Measurements from ENCODE around the gene WASF3.

DNA sequence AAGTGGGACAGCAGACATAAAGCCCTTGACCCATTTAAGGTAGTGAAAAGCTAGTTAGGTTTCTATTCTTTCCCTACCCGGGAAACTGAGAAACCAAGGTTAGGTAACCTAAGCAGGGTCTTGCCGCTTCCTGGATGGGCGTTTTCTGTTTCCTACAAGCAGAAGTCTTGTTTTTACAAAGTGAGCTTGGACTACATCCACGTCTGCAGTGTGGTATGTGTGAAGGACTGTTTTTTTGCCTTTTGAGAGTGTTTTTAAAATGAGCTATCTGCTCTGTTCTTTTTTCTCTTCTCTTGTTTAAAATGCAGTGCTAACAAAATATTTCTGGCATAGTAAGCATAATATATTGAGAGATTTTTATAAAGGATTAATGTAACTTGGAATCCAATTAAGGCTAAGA, 153.7 kb downstream of the WASF3 start:
- TF ChIP-seq, protein P1, sequence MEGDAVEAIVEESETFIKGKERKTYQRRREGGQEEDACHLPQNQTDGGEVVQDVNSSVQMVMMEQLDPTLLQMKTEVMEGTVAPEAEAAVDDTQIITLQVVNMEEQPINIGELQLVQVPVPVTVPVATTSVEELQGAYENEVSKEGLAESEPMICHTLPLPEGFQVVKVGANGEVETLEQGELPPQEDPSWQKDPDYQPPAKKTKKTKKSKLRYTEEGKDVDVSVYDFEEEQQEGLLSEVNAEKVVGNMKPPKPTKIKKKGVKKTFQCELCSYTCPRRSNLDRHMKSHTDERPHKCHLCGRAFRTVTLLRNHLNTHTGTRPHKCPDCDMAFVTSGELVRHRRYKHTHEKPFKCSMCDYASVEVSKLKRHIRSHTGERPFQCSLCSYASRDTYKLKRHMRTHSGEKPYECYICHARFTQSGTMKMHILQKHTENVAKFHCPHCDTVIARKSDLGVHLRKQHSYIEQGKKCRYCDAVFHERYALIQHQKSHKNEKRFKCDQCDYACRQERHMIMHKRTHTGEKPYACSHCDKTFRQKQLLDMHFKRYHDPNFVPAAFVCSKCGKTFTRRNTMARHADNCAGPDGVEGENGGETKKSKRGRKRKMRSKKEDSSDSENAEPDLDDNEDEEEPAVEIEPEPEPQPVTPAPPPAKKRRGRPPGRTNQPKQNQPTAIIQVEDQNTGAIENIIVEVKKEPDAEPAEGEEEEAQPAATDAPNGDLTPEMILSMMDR (IDR thresholded peaks at IDR 0.05), result no peak
- TF ChIP-seq POLR2A (IDR thresholded peaks at IDR 0.05), result no peak
- no peak for TF ChIP-seq EP300 (IDR thresholded peaks at IDR 0.05)
- TF ChIP-seq POLR2AphosphoS5 (IDR thresholded peaks at IDR 0.05), result no peak
